OCI-M2 (cell line): Measurements from ENCODE around the gene TNRC6C.

ENCODE experiments used
- DNase-seq: peaks from one replicate; lab custom pipeline; 2025; ENCODE audit not compliant: unreplicated experiment; lab: John Stamatoyannopoulos, UW

TNRC6C gene

DNA sequence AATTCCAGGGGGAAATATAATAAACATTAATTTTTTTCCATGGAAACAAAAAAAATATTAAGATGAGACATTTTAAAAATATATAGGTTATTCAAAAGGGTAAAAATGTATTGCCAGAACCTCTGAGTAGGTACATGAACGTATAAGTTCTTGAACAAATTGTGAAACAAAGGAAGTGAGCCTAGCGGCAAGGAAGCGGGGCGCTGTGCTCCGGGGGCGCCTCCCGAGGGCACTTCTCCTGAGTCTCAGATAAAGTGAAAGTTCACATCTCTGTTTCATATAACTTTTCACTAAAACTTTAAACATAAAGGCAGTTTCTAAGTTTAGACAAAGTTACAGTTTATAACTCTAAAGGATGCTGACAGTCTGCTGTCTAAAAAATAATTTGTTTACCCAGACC lies 52.3 kb downstream of the TNRC6C start:
- DNase-seq = no peak

DNA sequence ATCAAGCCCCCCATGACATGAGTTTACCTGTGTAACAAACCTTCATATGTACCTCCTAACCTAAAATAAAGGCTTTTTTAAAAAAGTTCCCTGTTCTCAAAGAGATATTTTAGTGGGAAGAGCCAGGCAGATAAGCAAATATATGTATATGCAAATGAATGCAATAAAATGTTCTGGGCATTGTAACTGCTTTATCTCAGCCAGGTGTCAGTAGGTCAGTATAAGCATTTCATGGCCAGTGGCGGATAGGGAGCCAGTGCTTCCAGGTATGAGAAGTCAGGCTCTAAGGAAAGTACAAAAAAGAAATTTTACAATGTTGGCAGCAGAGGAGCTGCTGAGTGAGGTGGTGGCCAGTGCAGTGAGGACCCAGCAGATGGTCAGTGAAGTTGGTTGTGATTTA lies 53.9 kb downstream of the TNRC6C start:
- DNase-seq = no peak

DNA sequence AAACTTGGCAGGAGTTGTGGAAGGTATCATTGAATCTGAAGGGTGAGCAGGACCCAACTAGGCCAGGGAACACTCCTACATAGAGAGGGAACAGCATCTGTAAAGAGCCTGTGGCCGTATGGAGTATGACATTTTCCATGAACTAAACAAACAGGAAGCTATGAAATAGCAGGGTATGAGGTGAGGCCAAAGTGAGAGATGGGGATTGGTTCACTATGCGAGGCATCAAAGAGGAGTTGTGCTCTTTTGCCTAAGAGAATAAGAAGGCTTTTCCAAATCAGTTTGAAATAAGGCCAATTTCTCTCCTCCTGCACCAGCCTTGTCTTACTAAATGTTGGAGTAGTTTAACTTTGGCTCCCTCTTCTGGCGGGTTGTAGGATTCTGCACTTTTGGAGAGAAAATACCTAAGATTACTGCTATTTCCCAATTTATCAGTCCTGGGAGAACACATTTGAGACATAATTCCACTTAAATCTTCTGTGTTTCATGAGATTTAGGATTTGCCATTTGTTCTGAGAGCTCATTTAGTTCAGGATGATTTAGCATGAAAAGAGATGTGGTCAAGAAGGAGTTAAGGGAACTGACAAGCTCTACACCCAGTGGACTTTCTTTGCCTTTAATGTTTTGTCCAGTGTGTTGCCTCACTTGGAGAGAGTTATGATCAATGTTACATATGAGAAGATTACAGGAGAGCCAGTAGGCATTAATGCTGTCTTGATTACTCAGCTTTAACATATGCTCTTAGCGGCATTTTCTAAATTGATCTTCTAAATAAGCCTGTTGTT lies 55.4 kb downstream of the TNRC6C start:
- DNase-seq = no peak

DNA sequence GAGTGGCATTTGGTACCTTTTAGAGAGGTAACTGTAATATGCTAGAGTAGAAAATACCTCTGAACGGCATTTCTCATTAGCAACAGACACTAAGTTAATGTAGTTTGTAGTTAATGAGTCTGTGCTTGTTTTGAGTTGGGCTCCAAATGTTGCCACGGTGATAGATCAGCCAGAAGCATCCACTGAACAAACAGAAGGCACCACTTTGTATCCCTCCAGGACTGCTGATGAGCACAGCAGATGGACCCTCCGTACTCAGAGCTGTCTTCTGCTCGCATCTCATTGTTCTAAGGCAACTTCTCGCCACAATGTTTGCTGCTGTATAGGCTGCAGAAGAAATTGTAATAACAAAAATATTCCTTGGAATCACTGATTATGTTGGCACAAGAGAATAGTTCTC lies 56.1 kb downstream of the TNRC6C start:
- no peak for DNase-seq

DNA sequence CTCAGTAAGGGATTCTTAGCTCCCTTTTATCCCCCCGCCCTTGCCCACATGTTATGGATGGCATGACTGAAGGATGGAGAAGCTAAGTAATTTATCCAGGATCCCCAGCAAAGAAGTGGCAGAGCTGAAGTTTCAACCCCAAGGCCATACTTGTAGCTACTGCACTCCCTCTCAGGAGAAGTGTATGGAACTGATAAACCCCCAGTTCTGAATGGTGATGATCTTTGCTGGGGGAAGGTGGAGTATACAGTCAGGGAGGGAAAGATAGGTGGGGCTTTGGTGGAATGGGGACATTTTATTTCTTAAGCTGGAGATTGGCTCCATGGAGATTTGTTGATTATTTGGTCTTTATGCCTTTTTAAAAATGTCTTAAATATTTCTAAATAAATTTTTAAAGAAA lies 58.3 kb downstream of the TNRC6C start:
- DNase-seq = no peak

DNA sequence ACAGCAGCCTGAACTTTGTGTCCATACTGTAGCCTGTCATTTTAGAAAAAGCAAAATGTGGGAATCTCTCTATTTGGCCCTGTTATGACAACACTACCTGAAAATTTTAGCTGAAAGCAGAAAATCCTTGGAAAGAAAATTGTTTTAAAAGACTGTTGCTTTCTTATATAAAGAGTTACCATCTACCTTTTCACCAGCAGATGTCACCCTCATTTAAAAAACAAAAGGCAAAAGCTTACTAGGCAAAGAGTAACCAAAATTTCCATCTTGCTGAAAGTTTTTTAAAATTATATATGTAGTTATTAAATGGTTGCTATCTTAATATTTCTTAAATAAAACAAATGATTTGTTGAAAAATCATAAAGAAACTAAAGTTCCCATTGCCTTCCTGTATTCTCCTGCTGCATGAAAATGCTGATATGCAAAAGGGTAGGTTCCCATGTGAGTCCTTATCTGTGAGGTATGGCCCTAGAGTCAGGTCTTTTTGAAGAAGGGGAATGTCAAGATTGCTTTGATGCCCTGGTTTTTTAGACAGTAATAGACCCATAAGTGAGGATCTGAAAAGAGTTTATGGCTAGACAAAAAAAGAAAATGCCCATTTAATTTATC lies 61.0 kb downstream of the TNRC6C start:
- no peak for DNase-seq

DNA sequence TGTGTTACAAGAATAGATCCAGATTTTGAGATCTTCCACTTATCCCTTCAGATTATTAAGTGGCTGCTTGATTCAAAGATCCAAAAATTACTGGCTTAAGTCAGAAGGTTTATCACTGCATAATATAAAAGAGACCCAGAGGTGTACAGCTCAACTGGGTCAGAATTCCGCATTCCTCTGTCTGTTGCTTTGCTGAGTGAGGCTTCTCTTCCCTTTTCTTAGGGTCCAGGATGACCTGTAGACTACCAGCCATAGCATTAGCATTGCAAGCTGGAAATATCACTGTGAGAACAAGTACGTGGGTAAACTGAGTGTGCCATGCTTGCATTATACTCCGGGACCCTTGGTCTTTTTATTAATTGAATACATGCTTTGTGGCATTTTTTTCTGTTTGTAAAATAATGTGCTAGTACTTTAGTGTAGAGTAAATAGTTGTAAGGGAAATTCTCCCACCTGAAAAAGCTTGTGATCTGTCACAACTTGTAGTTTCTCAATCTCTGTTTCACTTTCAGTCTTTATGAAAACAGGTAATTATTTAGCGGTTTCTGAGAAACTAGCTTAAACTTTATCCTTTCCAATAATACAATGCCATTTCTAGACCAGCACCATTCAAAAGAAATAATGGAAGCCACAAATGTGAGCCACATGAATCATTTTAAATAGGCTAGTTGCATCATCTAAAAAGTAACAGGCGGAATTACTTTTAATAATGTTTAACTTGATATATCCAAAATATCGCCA lies 61.6 kb downstream of the TNRC6C start:
- no peak for DNase-seq

DNA sequence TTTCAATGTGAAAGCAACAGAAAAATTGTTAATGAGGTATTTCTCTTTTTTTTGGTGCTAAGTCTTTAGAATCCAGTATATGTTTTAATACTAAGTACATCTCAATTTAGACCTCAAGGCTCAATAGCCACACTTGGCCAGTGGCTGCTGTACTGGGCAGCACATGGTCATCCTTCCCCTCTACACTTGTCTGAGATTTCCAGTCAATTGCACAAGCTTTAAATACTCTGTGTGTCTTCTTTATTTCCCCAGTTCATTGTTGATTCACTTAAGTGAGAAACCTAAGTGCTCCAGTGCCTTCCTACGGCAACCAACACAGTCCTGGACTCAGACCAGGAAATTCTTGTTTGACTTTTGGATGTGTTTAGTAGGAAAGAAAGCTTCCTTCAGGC lies 62.2 kb downstream of the TNRC6C start:
- no peak for DNase-seq

DNA sequence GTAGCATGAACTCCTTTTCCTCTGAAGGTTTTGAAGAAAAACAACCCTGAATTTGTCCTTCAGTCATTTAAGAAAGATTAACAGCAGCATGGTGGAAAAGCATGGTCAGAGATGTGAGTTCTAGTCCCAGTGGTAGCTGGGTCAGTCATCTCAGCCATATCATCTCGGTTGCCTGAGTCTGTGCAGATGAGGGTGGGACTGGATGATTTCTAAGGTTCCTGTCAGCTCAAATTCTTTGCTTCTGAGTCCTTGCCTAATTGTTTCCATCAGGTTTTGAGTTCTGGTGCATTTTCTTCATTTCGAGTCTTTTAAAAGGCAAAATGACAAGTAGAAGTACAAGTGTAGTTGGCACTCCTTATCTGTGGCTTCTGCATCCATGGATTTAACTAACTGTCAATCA lies 63.9 kb downstream of the TNRC6C start:
- no peak for DNase-seq

DNA sequence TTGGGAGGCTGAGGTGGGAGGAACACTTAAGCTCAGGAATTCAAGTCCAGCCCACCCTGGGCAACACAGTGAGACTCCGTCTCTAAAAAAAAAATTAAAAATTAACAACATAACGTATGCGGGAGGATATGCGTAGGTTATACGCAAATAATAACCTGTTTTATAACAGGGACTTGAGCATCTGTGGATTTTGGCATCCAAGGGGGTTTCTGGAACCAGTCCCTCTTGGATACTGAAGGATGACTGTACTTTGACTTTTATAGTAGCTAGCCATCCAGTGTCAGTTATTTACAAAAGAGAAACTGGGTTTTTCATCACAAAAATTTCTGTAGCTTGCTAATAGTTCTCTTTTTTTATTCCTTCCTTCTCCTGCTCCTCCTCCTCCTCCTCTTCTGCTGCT lies 64.5 kb downstream of the TNRC6C start:
- no peak for DNase-seq

DNA sequence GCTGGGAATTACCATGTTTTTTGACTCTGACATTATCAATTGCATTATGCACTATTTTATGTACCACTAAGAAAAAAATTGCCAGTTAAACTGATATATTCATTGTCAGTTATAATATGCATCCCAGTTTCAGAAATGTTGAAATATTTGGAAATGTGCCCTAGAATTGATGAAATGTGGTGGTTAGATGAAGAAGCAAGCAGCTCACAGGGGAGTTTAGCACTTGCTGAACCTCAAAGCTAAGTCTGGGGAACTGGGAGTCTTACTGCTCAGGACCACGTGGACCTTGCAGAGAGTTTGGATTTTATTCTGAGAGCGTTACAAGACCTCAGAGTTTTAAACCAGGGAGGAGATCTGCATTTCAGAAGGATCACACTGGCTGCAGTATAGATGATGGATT lies 67.9 kb downstream of the TNRC6C start:
- DNase-seq = no peak

DNA sequence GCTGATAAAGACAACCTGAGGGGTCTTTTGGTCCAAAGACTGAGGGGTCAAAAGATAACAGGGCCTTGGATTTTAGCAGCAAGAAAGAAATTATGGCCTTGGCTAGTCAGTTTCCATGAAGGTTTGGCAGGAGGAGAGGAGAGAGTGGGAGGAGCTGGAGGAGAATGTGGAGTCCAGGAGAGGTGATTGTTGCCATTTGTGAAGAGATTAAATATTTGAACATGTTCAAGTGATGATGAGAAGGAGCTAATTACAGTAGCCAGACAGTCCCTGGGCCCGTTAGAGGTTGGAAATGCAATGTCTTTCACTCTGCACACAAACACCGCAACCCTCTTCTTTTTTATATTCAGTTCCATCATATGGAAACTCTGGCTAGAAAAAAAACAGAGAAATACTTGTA lies 68.6 kb downstream of the TNRC6C start:
- DNase-seq = no peak

DNA sequence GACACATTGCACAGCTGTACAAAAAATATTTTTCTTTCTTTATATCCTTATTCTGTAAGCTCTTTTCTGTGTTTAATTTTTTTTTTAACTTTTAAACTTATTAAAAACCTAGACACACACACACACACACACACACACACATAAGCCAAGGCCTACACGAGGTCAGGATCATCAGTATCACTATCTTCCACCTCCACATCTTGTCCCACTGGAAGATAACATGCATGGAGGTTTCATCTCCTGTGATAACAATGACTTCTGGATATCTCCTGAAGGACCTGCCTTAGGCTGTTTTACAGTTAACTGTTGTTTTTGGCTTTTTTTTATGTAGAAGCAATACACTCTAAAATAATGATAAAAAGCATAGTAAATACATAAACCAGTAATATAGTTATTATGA lies 71.2 kb downstream of the TNRC6C start:
- no peak for DNase-seq

DNA sequence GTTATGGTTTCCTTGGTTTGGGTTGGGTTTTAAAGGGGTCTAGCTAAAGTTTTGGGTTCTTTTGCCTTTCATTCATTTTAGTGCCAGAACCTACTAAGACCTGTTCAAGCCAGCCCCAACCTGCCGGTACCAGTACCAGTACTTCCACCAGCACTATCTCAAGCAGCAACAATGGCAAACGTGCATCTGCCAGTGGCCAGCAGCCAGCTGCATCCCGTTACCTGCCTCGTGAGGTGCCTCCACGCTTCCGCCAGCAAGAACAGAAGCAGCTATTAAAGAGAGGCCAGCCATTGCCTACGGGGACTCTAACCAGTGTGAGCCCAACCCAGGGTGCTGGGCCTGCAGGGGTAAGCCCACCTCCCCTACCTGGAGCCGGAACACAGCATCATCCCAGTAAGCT lies 72.9 kb downstream of the TNRC6C start:
- no peak for DNase-seq

DNA sequence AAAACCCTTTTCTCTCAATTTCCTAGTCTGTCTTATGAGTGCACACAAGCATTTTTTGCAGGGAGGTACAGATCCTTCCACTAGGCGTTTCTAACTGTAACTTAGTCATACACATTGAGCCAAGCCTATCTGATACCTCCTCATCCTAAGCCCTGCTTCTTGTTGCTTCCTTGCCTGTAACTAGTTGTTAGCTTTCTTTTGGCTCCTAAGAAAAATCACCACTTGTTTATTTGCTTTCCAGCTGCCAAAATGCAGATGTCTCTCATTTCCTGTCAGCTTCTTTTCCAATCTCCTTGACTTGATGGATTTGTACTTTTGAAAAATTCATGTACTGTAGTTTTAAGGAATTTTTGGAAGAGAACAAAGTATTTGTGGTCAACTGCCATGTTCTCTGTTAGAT lies 73.7 kb downstream of the TNRC6C start:
- no peak for DNase-seq

DNA sequence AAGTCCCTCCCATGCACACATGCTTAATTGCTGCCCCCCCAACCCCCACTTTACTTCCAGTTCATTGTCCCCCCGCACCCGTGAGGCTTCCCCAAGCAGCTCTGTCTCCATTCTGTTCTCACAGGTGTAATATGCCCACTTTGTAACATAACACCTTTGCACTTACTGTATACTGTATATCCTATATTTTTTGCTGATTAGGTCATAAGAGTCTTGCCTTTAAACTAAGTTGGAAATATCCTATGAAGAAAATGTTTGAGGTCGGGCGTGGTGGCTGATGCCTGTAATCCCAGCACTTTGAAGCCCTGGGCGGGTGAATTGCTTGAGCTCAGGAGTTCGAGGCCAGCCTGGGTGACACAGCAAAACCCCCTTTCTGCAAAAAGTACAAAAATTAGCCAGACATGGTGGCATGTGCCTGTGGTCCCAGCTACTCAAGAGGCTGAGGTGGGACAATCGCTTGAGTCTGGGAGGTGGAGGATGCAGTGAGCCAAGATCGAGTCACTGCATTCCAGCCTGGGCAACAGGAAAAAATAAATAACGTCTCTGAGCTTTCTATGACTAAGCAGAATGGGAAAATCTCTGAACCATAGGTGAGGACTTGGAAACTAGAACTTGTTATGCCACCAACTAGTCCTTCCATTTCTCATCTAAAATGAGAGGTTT lies 76.1 kb downstream of the TNRC6C start:
- no peak for DNase-seq

DNA sequence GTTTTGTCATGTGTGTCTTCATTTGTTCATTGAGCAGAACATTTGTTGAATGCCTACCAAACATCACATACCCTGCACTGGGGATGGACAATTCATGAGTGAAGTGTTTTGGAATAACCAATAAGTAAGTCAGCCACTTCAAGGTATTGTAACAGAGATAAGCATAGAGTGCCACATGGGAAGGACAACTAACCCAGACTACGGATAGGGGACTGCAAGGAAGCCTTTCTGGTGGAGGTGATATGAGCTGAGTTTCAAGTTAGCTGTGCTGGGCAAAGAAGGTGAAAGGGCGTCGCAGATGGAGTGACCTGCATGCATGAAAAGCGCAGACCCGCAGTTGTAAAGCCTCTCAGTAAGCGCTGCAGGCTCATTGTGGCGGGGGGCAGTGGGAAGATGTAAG lies 78.8 kb downstream of the TNRC6C start:
- DNase-seq = no peak

DNA sequence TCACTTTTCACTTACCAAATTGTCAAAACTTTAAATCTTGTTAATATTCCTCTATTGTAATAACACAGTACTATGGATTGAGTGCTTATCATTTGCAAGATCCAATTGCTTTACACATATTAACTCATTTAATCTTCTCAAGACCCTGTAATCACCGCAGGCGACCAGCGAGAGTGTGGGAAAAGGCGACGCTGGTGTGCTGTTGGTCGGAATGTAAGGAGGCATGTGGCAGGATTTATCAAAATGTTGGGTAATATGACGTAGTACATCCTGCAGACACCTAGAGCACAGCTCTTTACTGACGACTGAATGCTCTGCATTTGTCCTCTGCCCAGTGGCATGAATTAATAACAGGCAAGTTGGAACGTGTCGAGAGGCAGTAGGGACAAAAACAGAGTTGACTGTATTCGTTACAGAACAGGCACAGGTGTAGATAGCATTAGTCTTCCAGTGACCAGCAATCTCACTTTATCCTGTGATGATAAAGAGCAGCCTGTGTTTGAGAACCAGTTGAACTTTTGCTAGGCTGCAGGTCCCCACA lies 80.3 kb downstream of the TNRC6C start:
- DNase-seq = no peak

DNA sequence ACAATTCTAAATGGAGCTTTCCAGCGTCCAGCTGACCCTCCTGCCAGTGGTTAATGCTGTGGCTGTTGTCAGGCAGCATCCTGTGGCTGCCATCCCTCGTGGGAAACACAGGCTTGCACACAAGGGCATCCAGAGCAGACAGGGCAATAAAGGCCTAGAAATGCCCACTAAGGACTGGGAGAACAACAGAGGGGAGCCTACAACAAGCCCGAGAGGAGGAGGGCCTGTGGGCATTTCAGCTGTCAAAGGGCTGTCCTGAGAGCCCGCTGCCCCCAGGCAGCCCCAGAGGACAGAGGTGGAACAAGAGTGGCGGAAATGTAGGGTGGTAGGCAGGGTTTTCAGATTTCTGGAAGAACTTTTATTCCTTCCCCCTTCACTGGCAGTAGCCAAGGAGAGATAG lies 81.1 kb downstream of the TNRC6C start:
- no peak for DNase-seq

DNA sequence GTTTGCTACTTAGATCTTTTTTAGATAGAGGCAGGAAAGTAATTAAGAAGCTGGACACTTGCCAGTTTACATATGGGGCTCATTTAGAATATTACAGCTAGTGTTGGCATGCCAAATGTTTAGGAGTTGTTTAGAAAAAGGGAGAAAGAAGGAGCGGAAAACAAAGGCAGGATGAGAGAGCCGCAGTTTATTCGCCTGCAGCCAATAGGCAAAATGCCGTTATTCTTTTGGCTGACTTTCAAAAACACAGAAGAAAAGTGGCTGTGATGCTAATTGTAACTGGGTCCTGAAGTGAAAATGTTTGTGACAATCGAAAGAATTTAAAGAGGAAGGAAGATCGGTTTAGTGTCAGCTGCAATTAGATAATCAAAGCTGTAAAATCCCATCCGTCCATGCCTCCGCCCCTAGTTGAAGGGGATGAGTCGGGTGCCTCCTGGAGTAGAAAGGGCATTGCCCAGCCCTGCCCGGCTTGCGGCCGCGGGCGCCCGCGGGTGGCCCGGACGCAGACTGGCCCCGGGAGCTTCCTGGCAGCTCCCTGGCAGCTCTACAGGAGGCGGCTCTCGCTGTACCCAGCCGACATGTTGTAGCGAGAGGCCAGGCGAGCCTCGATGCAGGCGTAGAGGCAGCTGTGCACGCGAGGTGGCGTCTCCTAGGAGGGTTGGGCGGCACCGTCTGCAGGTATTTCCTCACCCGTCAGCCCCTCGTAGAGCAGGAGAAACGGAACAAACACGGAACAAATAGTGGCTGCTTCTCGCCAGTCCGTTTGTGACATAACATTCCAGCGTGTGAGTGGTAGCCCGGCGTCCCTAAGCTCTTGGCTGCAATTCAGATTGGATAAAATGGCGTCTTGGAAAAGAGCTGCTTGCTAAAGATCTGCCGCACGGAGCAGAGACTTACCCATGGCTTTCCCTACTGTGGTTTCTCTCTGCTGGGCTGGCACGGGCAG lies 82.2 kb downstream of the TNRC6C start:
- no peak for DNase-seq
